HG02938 (cell line): ENCODE measurements around the gene CD81.

Source experiments
- ATAC-seq: cut with Tn5 transposase; IDR thresholded peaks from one replicate; pipeline ENCODE4 v1.9.1; 2021; ENCODE audit warnings: mild to moderate bottlenecking, moderate library complexity; ENCODE audit not compliant: unreplicated experiment

Gene CD81

DNA sequence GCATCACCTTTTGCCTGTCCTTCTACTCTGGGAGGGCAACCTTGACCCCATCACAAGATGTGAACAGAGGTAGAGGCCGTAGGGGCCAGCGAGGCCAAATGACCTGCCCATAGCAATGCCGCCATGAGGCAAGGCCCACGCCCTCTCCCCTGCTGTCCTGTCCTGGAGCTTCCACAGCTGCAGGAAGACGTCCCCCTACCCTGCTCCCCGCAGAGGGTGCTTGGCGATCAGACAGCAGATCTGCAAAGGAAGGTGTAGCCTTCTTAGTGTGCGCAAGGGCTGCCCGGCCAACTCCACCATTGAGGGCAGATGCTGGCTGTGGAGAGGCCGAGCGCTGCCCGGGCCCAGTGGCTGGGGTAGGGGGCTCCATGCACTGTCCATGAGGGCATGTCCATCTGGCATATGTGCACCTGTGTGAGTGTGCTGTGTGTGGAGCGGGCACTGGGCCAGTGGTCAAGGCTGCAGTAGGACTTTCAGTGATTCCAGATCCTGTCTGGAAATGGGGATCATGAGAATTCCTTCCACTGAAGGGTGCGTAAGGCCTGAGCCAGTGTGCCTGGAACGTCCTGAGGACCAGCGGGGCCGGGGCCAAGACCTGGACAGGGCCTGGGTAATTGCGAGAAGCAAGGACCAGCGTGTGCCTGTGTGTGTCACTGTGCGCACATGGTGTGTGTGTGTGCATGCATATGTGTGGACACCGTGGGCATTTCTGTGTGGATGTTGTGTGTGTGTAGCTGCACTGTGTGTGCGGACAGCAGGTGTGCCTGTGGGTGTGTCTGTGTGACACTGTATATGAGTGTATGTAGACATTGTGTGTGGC, 56.2 kb downstream of the CD81 start:
- no peak for ATAC-seq

DNA sequence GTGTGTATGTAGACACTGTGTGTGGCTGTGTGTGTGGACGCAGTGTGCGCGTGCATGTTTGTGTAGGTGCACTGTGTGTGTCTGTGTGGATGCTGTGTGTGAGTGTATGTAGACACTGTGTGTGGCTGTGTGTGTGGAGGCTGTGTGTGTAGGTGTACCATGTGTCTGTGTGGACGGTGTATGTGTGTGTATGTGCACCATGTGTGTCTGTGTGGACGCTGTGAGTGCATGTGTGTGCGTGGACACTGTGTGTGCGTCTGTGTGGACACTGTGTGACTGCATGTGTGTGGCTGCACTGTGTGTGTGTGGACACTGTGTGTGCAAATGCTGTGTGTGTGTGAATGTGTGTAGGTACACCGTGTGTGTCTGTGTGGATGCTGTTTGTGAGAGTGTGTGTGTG, 56.9 kb downstream of the CD81 start:
- ATAC-seq, result no peak

DNA sequence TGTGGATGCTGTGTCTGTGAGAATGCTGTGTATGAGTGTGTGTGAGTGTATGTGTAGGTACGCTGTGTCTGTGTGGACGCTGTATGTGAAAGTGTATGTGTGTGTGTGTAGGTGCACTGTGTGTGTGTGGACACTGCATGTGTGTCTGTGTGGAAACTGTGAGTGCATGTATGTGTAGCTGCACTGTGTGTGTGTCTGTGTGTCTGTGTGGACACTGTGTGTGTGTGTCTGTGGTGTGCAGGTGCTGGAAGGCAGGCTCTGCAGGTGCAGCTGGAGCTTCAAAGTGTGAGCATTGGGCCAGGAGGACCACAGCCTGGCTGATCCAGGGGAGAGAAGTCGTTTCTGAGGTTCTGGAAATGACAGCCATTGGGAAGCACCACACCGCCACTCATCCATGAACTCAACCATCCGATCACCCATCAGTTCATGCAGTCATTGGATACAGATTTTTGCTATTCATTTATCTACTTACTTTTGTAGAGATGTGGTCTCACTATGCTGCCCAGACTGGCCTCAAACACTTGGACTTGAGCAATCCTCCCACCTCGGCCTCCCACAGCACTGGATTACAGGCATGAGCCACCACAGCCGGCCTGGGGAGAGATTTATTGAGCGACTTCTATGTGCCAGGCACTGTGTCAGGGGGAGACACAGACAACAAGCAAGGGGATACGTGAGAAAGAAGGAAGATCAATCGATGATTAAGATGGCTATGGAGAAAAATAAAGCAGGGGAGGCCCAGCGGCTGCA, 57.6 kb downstream of the CD81 start:
- no peak for ATAC-seq

DNA sequence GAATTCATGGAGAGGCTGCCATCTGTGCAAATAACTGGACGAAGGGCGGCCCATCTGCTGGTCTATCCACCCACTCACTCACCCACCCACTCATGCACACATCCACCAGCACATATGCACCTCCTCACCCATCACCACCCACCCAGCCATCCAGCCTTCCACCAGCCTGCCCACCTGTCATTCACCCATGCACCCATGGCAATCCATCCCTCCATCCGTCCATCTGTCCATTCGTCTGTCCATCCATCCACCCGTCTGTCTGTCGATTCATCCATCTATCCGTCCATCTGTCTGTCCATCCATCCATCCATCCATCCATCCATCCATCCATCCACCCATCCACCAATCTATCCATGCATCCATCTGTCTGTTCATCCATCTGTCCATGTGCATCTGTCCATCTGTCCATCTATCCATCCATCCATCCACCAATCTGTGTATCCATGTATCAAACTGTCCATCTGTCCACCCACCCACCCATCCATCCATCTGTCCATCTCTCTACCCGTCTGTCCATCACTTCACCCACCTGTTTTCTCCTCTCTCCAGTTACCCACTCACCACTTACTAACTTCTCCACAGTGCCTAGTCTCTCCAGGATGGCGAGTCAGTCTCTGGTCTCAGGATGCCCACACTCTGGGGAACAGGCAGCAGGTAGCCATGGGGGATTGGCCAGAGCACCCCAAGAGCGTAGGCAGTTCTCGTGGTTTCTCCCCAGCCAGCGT, 58.3 kb downstream of the CD81 start:
- ATAC-seq, result no peak

DNA sequence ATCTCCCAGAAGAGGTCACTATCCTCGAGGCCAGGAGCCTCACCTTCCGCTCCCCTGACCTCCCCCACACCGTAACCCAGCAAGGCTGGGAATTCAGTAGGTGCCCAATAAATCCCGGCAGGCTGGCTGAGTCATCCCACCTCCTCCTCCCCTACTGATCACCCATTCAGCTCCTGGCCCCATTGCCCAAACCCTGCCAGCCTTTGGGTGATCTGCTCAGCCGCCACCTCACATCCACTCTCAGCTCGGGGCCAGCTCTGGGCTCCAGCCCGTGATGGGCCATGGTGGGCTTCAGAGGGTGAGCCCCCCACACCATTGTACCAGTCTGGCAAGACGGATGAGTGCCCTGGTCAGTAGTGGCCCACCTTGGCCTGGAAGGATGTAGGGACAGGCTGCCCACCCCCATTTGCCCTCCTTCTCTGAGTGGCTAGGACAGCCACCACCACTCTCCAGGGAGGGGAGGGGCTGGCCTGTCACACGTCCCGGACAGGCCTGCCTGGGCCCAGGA, 59.0 kb downstream of the CD81 start:
- no peak for ATAC-seq

DNA sequence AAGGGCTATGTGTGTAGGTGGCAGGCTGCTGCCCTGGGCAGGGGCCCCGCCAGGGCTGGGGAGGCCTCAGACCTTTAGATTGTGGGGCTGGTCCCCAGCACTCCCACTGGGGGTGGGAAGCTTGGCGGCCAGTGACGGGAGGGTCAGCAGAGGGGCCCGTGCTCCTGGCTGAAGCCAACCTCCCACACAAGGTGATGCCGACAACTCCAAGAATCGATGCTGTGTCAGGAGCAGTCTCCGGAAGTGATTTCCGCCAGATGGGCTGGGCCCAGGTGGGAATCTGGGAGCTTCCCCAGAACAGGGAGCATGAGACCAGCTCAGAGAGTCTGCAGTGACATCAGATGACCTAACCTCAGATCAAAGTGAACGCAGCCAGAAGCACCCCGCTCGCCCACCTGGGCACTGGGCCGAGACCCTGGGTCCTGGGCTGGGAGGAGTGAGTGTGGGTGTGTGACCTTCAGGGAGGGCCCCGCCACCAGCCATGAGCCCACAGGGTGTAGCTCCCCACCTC, 59.5 kb downstream of the CD81 start:
- ATAC-seq, result no peak

DNA sequence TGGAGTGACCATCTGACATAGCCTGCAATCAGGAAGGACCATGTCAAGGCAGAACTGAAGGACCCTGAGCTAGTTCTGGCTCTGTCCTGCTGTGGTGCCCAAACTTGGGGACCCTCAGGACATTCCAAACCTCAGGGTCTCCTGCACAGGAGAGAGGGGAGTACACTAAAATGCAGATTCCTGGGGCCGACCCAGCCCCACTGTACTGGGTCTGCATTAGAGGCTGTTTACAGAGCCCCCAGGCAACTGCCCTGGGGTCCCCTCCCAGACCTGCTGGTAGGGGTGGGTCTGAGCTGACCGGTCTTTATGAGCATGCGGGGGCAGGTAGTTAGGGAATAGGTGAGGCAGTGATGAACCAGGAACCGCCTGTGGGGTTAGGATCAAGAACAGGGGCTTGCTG, 60.4 kb downstream of the CD81 start:
- ATAC-seq, result no peak

DNA sequence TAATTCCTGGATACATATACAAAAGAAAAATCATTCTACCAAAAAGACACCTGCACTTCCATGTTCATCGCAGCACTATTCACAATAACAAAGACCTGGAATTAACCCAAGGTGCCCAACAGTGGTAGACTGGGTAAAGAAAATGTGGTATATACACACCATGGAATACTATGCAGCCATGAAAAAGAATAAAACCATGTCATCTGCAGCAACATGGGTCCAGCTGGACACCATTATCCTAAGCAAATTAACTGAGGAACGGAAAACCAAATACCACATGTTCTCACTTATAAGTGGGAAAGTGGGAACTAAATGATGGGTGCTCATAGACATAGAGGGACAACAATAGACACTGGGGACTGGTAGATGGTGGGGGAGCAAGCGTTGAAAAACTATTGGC, 62.7 kb downstream of the CD81 start:
- ATAC-seq, result no peak

DNA sequence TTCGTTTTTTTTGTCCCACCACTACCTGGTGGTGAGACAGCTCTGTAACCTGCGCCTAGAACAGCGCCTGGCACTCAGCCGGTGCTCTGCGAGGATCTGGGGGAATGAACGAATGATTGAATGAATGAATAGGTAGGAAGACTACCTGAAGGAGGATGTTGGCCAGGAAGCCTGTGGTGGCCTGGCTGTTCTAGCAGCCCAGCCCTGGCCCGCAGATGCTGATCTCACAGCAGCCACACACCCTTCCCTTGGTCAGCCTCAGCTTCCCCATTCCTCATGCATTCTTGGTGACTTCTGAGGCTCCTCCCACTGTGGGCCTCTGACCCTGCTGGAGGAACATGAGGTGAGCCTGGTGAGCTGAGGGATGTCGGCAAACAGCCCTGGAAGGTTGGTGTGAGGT, 63.5 kb downstream of the CD81 start:
- ATAC-seq, result no peak

DNA sequence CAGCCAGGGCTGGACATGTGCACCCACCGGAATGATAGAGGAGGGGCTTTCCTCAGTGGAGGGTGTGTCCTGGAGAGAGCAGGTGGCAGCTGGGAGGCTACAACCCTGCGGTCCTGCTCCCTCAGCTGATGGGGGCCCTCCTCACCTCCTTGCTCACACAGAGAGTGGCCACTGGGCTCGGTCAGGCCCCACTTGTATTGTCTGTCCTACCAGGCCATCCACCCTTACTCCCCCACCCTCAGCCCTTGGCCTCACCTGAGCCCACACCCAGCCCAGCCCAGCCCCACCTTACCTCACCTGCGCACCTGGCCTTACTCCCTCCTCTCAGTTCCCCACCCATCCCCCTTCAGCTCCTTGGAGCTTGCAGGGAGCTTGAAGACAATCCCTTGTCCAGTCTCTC, 64.1 kb downstream of the CD81 start:
- no peak for ATAC-seq

DNA sequence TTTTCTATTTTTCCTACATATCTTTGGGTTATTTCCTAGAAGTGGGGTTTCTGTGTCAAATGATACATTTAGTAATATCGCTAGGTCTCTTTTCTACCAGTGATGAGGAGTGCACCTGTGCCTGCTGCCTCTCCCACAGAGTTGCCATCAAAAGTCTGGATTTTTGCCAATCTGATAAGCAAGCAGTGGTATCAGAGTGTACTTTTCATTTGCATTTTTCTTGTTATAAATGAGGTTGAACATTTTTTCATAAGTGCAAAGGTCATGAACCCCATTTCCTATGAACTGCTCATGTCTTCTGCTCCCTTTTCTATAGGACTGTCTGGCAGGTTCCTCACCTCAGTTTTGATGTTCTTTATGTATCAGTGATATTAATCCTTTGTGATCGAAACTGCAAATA, 65.5 kb downstream of the CD81 start:
- ATAC-seq, result no peak

DNA sequence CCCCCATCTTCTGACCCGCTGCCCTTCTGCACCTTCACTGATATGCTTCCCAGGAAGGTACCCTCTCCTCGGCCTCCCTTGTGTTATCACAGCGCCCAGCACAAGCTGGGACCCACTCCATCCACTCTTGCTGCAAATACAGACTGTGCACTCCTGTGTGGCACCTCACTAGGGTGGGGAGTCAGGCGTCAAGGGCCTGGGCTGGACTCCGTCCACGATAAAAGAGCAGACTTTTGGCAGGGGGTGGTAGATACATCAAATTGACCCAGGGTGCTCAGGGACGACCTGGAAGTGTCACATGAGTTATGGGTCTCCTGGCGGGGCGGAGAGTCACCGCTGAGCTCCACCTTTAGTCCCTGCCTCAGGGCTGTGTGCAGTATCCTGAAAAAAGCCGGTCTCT, 66.3 kb downstream of the CD81 start:
- no peak for ATAC-seq

DNA sequence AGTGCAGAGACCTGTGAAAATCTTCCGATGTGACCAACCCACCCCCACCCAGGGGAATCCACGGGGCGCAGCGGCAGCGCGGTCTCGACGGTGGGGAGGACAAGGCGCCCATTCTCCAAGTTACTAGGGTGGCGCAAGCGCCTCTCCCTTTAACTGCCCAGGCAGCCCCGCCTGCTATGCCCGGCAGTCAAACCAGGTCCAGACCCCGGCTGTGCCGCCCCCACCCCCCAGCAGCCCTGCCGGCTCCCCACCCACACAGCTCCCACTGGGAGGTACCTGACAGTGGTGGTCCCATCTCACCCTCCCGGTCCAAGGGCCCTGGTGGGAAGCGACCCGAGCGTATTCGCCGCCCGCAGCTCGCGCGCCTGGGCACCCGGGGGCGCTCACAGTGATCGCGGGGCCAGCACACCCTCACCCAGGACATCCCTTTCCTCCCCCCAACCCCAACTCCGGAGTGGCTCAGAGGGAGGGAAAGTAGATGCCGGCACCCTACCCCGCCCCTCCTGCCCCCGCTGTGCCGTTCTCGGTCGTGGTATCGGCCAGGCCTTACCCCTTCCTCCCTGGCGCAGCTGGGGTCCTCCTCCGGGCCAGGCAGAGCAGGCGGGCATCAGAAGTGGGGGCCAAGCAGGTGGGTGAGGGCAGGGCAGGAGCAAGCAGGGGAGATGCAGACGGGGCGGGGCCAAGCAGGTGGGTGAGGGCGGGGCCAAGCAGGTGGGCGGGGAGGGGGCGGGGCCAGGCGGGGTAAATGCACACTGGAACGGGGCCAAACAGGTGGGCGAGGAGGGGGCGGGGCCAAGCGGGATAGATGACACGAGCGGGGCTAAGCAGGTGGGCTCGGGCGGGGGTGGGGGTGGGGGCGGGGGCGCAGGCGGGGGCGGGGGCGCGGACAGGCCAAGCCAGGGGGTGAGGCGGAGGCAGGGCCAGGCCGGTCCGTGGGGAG, 67.0 kb downstream of the CD81 start, which contains the start of gene TRPM5:
Gene TRPM5 (minus strand): TSS at position 634 of the 940 bp plus-strand sequence. CDS start 21,478 bp downstream, outside the sequence.
- no peak for ATAC-seq

DNA sequence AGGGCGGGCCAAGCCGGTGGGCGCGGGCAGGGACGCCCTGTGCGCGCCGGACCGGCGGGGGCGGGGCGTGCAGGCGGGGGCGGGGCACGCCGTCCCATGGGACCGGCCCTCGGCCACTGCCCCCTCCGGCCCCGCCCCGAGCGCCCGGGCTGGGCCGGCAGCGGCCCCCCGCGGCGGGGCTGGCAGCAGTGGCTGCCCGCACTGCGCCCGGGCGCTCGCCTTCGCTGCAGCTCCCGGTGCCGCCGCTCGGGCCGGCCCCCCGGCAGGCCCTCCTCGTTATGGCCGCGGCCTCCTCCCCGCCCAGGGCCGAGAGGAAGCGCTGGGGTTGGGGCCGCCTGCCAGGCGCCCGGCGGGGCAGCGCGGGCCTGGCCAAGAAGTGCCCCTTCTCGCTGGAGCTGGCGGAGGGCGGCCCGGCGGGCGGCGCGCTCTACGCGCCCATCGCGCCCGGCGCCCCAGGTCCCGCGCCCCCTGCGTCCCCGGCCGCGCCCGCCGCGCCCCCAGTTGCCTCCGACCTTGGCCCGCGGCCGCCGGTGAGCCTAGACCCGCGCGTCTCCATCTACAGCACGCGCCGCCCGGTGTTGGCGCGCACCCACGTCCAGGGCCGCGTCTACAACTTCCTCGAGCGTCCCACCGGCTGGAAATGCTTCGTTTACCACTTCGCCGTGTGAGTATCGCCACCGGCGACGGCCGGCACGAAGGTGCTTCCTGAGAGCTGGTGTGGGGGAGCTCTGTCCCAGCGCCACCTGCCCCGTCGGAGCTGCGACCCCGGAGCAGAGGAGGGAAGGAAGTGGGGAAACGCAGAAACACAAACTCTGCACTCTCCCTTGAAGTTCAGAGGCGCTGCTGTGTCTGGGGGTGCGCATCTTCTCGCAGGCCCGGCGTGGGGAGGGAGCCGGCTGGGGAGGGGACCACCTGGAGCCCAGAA, 68.0 kb downstream of the CD81 start, which contains the start of gene KCNQ1:
Gene KCNQ1 (plus strand): TSS at position 188 of the 925 bp plus-strand sequence. CDS start 91 bp downstream, at position 279.
- no peak for ATAC-seq

DNA sequence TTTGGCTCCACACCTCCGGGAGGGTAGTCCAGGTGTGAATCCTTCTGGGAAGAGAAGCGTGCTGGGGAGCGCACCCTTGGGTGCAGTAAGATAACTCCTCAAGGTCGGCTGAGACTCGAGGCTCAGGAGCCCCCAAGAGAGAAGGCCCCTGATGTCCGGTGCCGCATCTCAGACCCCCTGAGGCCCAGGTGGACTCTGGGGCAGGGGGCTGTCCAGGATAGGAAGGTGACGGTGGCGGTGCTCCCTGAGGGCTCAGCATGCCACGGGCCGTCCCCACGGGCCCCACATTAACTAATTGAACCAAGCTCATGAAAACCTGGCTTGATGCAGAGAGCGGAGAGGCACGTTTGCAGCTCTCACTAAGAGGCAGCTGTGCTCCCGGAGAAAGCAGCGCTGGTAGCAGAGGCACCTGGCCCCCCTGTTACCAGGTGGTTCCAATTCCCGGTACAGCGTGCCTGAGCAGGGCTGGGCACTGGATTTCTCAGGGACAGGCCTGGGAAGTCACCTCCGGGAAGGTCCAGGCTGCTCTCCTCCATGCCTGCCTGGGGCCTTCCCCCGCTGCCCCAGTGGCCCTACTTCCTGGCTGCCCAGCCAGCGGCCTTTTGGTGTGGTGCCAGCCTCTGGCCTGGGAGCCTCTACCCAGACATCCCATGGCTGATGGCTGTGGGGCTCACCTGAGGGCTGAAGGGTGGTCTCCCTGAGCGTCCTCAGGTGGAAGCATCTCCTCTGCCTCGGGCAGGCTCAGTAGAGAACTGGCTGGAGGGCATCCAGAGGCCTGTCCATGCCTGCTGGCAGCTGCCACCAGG, 68.8 kb downstream of the CD81 start:
- no peak for ATAC-seq

DNA sequence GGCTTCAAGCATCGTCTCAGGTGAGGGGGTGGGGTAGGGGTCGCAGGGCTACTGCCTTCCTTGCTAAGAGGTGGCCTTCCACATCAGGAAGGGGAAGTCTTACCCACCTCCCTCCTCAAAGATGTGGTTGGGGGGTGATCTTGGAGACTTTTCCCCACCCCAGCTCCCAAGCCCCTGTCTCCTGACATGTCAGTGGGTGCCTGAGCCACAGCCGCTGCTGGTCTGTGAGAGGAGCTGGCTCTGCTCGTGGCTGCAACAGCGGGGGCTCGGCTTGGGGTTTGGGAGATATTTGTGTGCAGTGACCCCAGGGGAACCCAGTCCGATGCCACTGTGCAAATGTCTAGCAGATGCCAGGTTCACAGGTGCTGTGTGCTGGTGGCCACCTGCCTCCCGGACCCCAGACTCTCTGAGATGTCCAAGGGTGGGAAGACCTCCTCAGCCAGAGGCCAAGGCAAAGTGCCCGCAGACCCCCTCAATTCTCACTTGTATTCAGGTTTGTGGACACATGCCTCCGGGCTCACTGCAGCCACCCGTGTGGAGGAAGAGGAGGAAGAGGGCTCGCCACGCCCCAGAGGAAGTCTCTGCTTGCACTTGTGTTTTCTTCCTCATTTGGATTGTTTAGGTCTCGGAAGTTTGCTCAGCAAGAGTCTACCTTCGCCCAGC, 69.6 kb downstream of the CD81 start:
- no peak for ATAC-seq
